CD8-positive, alpha-beta memory T cell (primary cell): Measurements from ENCODE around the gene EML2. TPM values are rescaled to one million over a fixed set of nuclear protein-coding genes. Genes with fewer than 3 reads are reported as not detected.

ENCODE experiments used
- CTCF ChIA-PET: fragments of 350-600 bp; sonication (Branson Sonifier 250); formaldehyde crosslinking; loops from one replicate; lab custom pipeline; 2021; ENCODE audit warnings: antibody characterized with exemption; lab: Charles Lee
- POLR2A ChIA-PET: fragments of 350-600 bp; sonication (Branson Sonifier 250); formaldehyde crosslinking; loops from one replicate; lab custom pipeline; 2021; ENCODE audit warnings: antibody characterized with exemption; lab: Charles Lee
- DNase-seq, 5 donors: peaks; one replicate each; pipeline versions ENCODE4 v3.0.0 to v3.0.0-alpha.2; 2020 to 2022; ENCODE audit warnings: mixed read lengths in 1 of 5
- H3K27ac ChIP-seq: one replicate; pipeline ENCODE4 v1.7.0; 2013; ENCODE audit warnings: low read depth, mild to moderate bottlenecking, low read length, moderate library complexity
- H3K27me3 ChIP-seq: 2 replicates; pipeline ENCODE4 v1.7.0; 2013; ENCODE audit warnings: low read length, mild to moderate bottlenecking; ENCODE audit not compliant: insufficient read depth, poor library complexity, severe bottlenecking
- H3K36me3 ChIP-seq: 2 replicates; pipeline ENCODE4 v1.7.0; 2013; ENCODE audit warnings: mild to moderate bottlenecking, low read length, moderate library complexity; ENCODE audit not compliant: insufficient read depth
- H3K4me1 ChIP-seq: 2 replicates; pipeline ENCODE4 v1.7.0; 2013; ENCODE audit warnings: mild to moderate bottlenecking, low read length, moderate library complexity; ENCODE audit not compliant: insufficient read depth
- H3K4me3 ChIP-seq: 2 replicates; pipeline ENCODE4 v1.7.0; 2013; ENCODE audit warnings: mild to moderate bottlenecking, low read length
- H3K9me3 ChIP-seq: 2 replicates; pipeline ENCODE4 v1.7.0; 2013; ENCODE audit warnings: mild to moderate bottlenecking, low read length
- H3K27ac Mint-ChIP-seq, 8 donors: one replicate each; pipeline ENCODE4 v1.8.0; 2020 to 2021; ENCODE audit warnings: mixed read lengths in 8 of 8, mild to moderate bottlenecking in 6 of 8, inconsistent platforms in 3 of 8, moderate library complexity in 3 of 8
- H3K27me3 Mint-ChIP-seq, 2 donors: one replicate each; pipeline ENCODE4 v1.8.0; 2020 to 2021; ENCODE audit warnings: mixed read lengths in 2 of 2, mild to moderate bottlenecking in 1 of 2, moderate library complexity in 1 of 2
- H3K36me3 Mint-ChIP-seq, 3 donors: one replicate each; pipeline ENCODE4 v1.8.0; 2020 to 2021; ENCODE audit warnings: mixed read lengths in 3 of 3, inconsistent platforms in 1 of 3, mild to moderate bottlenecking in 1 of 3
- H3K4me1 Mint-ChIP-seq, 3 donors: one replicate each; pipeline ENCODE4 v1.8.0; 2020 to 2021; ENCODE audit warnings: mixed read lengths in 3 of 3, inconsistent platforms in 1 of 3, mild to moderate bottlenecking in 1 of 3
- H3K4me3 Mint-ChIP-seq, 7 donors: one replicate each; pipeline ENCODE4 v1.8.0; 2020 to 2021; ENCODE audit warnings: mixed read lengths in 7 of 7, mild to moderate bottlenecking in 6 of 7, moderate library complexity in 4 of 7, inconsistent platforms in 2 of 7
- H3K9me3 Mint-ChIP-seq, 5 donors: one replicate each; pipeline ENCODE4 v1.8.0; 2020 to 2022; ENCODE audit warnings: mixed read lengths in 5 of 5, mild to moderate bottlenecking in 3 of 5, moderate library complexity in 2 of 5, inconsistent platforms in 1 of 5
- polyA plus RNA-seq: library from polyadenylated mRNA; unstranded; fragments of 300-500 nt; fragmentation: Illumina TruSeq; gene quantifications from one replicate; pipeline ENCODE4 v1.2.3, GENCODE V29; 2021
- total RNA-seq, 2 experiments: library from RNA; stranded (reverse); gene quantifications; one replicate each; pipeline ENCODE4 v1.2.3, GENCODE V29; 2021

Gene EML2
- total and polyA plus RNA-seq, 3 experiments from 2014 or later: 18.8 to 128 (median 122) TPM

- Mint-ChIP-seq H3K27ac (peak overlapping the region in 1 of 8 donors; percentile 21), H3K4me3 (no peak overlapping the region), H3K4me1 (peaks cover 7 to 9% (median 7%) of the 10 kb centered on the region in 3 donors), H3K9me3 (no peaks in the 10 kb centered on the region), H3K27me3 (no peaks in the 10 kb centered on the region), H3K36me3 (no peaks in the 10 kb centered on the region)
- Histone ChIP-seq H3K9me3 (no peaks in the 10 kb centered on the region), H3K27me3 (no peaks in the 10 kb centered on the region), H3K27ac (no peak overlapping the region), H3K4me1 (peaks cover 9% of the 10 kb centered on the region), H3K4me3 (no peak overlapping the region), H3K36me3 (no peaks in the 10 kb centered on the region)
- POLR2A ChIA-PET: no interaction called here
- CTCF ChIA-PET: interaction anchor here (0.7 kb wide), 1 partner anchor 45 kb away, joined by 3 read pairs; no protein-coding TSS in a partner anchor
- DNase-seq: no peak
Measured at GRCh38 chr19:45568732-45569131, 70.5 kb downstream of the EML2 start.

- H3K27me3 ChIP-seq: no peaks in the 10 kb centered on the region
- H3K27ac ChIP-seq: no peak overlapping the region
- no peak overlapping the region for H3K4me3 Mint-ChIP-seq
- H3K27ac Mint-ChIP-seq: peak overlapping the region in 1 of 8 donors; percentile 38
- H3K4me3 ChIP-seq: no peak overlapping the region
- DNase-seq: no peak
- H3K36me3 ChIP-seq: no peaks in the 10 kb centered on the region
- H3K9me3 ChIP-seq: no peaks in the 10 kb centered on the region
- no peaks in the 10 kb centered on the region for H3K27me3 Mint-ChIP-seq
- ChIA-PET CTCF (interaction anchor here (0.7 to 1.2 kb wide), 3 partner anchors 9 to 462 kb away, joined by 3 to 4 read pairs (median 3); no protein-coding TSS in a partner anchor), POLR2A (no interaction called here)
- H3K4me1 Mint-ChIP-seq: peaks cover 9 to 16% (median 11%) of the 10 kb centered on the region in 3 donors
- H3K4me1 ChIP-seq: peaks cover 19% of the 10 kb centered on the region
- H3K9me3 Mint-ChIP-seq: no peaks in the 10 kb centered on the region
- H3K36me3 Mint-ChIP-seq: no peaks in the 10 kb centered on the region
Measured at GRCh38 chr19:45567609-45568008, 71.6 kb downstream of the EML2 start.

GRCh38 chr19:45564131-45564780 is 74.9 kb downstream of the EML2 start:
- no peak overlapping the region for H3K4me3 Mint-ChIP-seq

DNA sequence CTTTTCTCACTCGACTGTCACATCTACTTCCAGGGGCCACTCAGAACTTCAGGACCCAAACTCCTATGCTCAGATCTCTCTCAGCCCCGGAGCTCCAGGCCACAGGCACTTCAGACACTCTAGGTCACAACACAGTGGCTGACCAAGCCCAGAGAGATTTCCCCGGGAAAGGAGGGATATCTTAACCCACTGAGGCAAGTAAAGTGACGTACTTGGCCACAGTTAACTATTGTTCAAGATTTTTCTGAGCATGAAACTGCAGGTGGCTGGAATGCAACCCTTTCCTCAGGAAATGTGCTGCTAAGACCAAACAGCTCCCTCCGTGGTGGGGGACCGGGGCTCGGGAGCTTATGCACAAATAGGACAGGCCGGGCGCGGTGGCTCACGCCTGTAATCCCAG is 78.5 kb downstream of the EML2 start:
- H3K4me1 ChIP-seq: peaks cover 23% of the 10 kb centered on the region
- H3K36me3 Mint-ChIP-seq: no peaks in the 10 kb centered on the region
- ChIA-PET POLR2A (interaction anchor here (0.5 kb wide), 1 partner anchor 122 kb away, joined by 3 read pairs; no protein-coding TSS in a partner anchor), CTCF (interaction anchor here (0.8 kb wide), 1 partner anchor 62 kb away, joined by 3 read pairs; no protein-coding TSS in a partner anchor)
- H3K4me3 ChIP-seq: no peak overlapping the region
- peak overlapping the region in 1 of 8 donors; percentile 9 for H3K27ac Mint-ChIP-seq
- no peak overlapping the region for H3K27ac ChIP-seq
- no peaks in the 10 kb centered on the region for H3K36me3 ChIP-seq
- no peaks in the 10 kb centered on the region for H3K27me3 Mint-ChIP-seq
- H3K4me3 Mint-ChIP-seq: no peak overlapping the region
- H3K9me3 ChIP-seq: no peaks in the 10 kb centered on the region
- H3K4me1 Mint-ChIP-seq: peaks cover 11 to 21% (median 21%) of the 10 kb centered on the region in 3 donors
- no peaks in the 10 kb centered on the region for H3K27me3 ChIP-seq
- H3K9me3 Mint-ChIP-seq: no peaks in the 10 kb centered on the region
- DNase-seq: peak in 1 of 5 donors; percentile 9

More at GRCh38 chr19:45564131-45564780, 74.9 kb downstream of the EML2 start:
- Histone ChIP-seq H3K27ac (no peak overlapping the region), H3K4me3 (no peak overlapping the region), H3K36me3 (no peaks in the 10 kb centered on the region), H3K4me1 (peaks cover 19% of the 10 kb centered on the region), H3K9me3 (no peaks in the 10 kb centered on the region), H3K27me3 (no peaks in the 10 kb centered on the region)
- ChIA-PET CTCF (interaction anchor here (0.6 kb wide), 1 partner anchor 279 kb away, joined by 3 read pairs; no protein-coding TSS in a partner anchor), POLR2A (no interaction called here)
- Mint-ChIP-seq H3K9me3 (no peaks in the 10 kb centered on the region), H3K4me1 (peaks cover 5 to 16% (median 15%) of the 10 kb centered on the region in 3 donors), H3K27me3 (no peaks in the 10 kb centered on the region), H3K36me3 (no peaks in the 10 kb centered on the region), H3K27ac (peak overlapping the region in 3 of 8 donors; percentile 17 to 42 (median 32))
- no peak for DNase-seq

- H3K9me3 Mint-ChIP-seq: no peaks in the 10 kb centered on the region
- H3K36me3 Mint-ChIP-seq: no peaks in the 10 kb centered on the region
- H3K36me3 ChIP-seq: no peaks in the 10 kb centered on the region
- no peak overlapping the region for H3K4me3 ChIP-seq
- ChIA-PET CTCF (interaction anchor here (0.8 kb wide), 1 partner anchor 61 kb away, joined by 3 read pairs; no protein-coding TSS in a partner anchor), POLR2A (no interaction called here)
- H3K4me1 ChIP-seq: peaks cover 23% of the 10 kb centered on the region
- peaks cover 11 to 21% (median 21%) of the 10 kb centered on the region in 3 donors for H3K4me1 Mint-ChIP-seq
- DNase-seq: no peak
- H3K27me3 Mint-ChIP-seq: no peaks in the 10 kb centered on the region
- H3K9me3 ChIP-seq: no peaks in the 10 kb centered on the region
- peak overlapping the region in 1 of 7 donors; percentile 83 for H3K4me3 Mint-ChIP-seq
- no peaks in the 10 kb centered on the region for H3K27me3 ChIP-seq
- no peak overlapping the region for H3K27ac ChIP-seq
- peak overlapping the region in 1 of 8 donors; percentile 51 for H3K27ac Mint-ChIP-seq
Measured at GRCh38 chr19:45560038-45560437, 79.2 kb downstream of the EML2 start.

Other genes with a start within 250 kb of the EML2 start
- 1 to 10 TPM; 3.9 to 4.3 TPM for gene PPP1R13L, start 234.3 kb downstream of the EML2 start, total RNA-seq
- gene PPP1R13L, start 234.3 kb downstream of the EML2 start, polyA plus RNA-seq: 0.83 TPM
- gene POLR1G, start 232.8 kb downstream of the EML2 start, total RNA-seq: 10 to 100 TPM; 26.5 to 27.4 TPM
- gene POLR1G, start 232.8 kb downstream of the EML2 start, polyA plus RNA-seq: 2.2 TPM
- gene ERCC1, start 215.5 kb downstream of the EML2 start, total RNA-seq: 10 to 100 TPM; 75.7 to 82.6 TPM
- 47.5 TPM for gene ERCC1, start 215.5 kb downstream of the EML2 start, polyA plus RNA-seq
- 10 to 100 TPM; 21.6 to 22.1 TPM for gene FOSB, start 171.4 kb downstream of the EML2 start, total RNA-seq
- gene FOSB, start 171.4 kb downstream of the EML2 start, polyA plus RNA-seq: 48.2 TPM
- 1 to 10 TPM; 2.7 to 3.7 TPM for gene RTN2, start 142.3 kb downstream of the EML2 start, total RNA-seq
- 0.71 TPM for gene RTN2, start 142.3 kb downstream of the EML2 start, polyA plus RNA-seq
- gene PPM1N, start 141.0 kb downstream of the EML2 start, total RNA-seq: 1 to 10 TPM; 2.5 to 3.3 TPM
- 4.6 TPM for gene PPM1N, start 141.0 kb downstream of the EML2 start, polyA plus RNA-seq
- gene VASP, start 131.9 kb downstream of the EML2 start, total RNA-seq: 100 to 1,000 TPM; 154 to 170 TPM
- gene VASP, start 131.9 kb downstream of the EML2 start, polyA plus RNA-seq: 61.8 TPM
- 10 to 100 TPM; 14.2 to 17.5 TPM for gene OPA3, start 54.6 kb downstream of the EML2 start, total RNA-seq
- gene OPA3, start 54.6 kb downstream of the EML2 start, polyA plus RNA-seq: 18.1 TPM
- gene GPR4, start 37.2 kb downstream of the EML2 start, total RNA-seq: not detected
- not detected for gene GPR4, start 37.2 kb downstream of the EML2 start, polyA plus RNA-seq
- gene GIPR, start 28.8 kb upstream of the EML2 start, total RNA-seq: 1 to 10 TPM; 1.7 to 1.9 TPM
- 0.21 TPM for gene GIPR, start 28.8 kb upstream of the EML2 start, polyA plus RNA-seq
- gene SNRPD2, start 52.6 kb upstream of the EML2 start, total RNA-seq: 100 to 1,000 TPM; 738 to 747 TPM
- 1,016 TPM for gene SNRPD2, start 52.6 kb upstream of the EML2 start, polyA plus RNA-seq
- 10 to 100 TPM; 11.3 to 11.5 TPM for gene QPCTL, start 53.3 kb upstream of the EML2 start, total RNA-seq
- 2.0 TPM for gene QPCTL, start 53.3 kb upstream of the EML2 start, polyA plus RNA-seq
- 10 to 100 TPM; 25.2 to 30.4 TPM for gene FBXO46, start 91.5 kb upstream of the EML2 start, total RNA-seq
- 21.1 TPM for gene FBXO46, start 91.5 kb upstream of the EML2 start, polyA plus RNA-seq
- gene MEIOSIN, start 94.0 kb upstream of the EML2 start, total RNA-seq: not detected
- gene MEIOSIN, start 94.0 kb upstream of the EML2 start, polyA plus RNA-seq: not detected
- 1 to 10 TPM; 2.5 to 2.6 TPM for gene SIX5, start 129.9 kb upstream of the EML2 start, total RNA-seq
- 0.23 TPM for gene SIX5, start 129.9 kb upstream of the EML2 start, polyA plus RNA-seq
- 10 to 100 TPM; 27.1 to 28.2 TPM for gene DMPK, start 143.1 kb upstream of the EML2 start, total RNA-seq
- 1.6 TPM for gene DMPK, start 143.1 kb upstream of the EML2 start, polyA plus RNA-seq
- gene DMWD, start 153.4 kb upstream of the EML2 start, total RNA-seq: 10 to 100 TPM; 57.6 to 62.9 TPM
- gene DMWD, start 153.4 kb upstream of the EML2 start, polyA plus RNA-seq: 25.6 TPM
- gene RSPH6A, start 175.9 kb upstream of the EML2 start, total RNA-seq: under 1 TPM; 0.16 to 0.22 TPM
- not detected for gene RSPH6A, start 175.9 kb upstream of the EML2 start, polyA plus RNA-seq
- gene SYMPK, start 223.8 kb upstream of the EML2 start, total RNA-seq: 100 to 1,000 TPM; 116 to 119 TPM
- 17.5 TPM for gene SYMPK, start 223.8 kb upstream of the EML2 start, polyA plus RNA-seq
- under 1 TPM; 0.59 to 0.62 TPM for gene FOXA3, start 224.9 kb upstream of the EML2 start, total RNA-seq
- not detected for gene FOXA3, start 224.9 kb upstream of the EML2 start, polyA plus RNA-seq
- 10 to 100 TPM; 17.9 to 18.6 TPM for gene IRF2BP1, start 246.7 kb upstream of the EML2 start, total RNA-seq
- gene IRF2BP1, start 246.7 kb upstream of the EML2 start, polyA plus RNA-seq: 8.5 TPM